ENCODE data around the gene DLG2. TPM values are rescaled to one million over a fixed set of nuclear protein-coding genes. Genes with fewer than 3 reads are reported as not detected.

Gene DLG2
- total RNA-seq, 1 donor from 2014 or later, result 2.4 TPM

- H3K4me3 Mint-ChIP-seq (ENCODE audit: low read depth), result no peak overlapping the region
- TF ChIP-seq, protein P1, sequence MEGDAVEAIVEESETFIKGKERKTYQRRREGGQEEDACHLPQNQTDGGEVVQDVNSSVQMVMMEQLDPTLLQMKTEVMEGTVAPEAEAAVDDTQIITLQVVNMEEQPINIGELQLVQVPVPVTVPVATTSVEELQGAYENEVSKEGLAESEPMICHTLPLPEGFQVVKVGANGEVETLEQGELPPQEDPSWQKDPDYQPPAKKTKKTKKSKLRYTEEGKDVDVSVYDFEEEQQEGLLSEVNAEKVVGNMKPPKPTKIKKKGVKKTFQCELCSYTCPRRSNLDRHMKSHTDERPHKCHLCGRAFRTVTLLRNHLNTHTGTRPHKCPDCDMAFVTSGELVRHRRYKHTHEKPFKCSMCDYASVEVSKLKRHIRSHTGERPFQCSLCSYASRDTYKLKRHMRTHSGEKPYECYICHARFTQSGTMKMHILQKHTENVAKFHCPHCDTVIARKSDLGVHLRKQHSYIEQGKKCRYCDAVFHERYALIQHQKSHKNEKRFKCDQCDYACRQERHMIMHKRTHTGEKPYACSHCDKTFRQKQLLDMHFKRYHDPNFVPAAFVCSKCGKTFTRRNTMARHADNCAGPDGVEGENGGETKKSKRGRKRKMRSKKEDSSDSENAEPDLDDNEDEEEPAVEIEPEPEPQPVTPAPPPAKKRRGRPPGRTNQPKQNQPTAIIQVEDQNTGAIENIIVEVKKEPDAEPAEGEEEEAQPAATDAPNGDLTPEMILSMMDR (IDR thresholded peaks at IDR 0.05; ENCODE audit: unreplicated experiment), result no peak
- no peaks in the 10 kb centered on the region for H3K36me3 Mint-ChIP-seq (ENCODE audit: insufficient read depth)
- no peak for DNase-seq (ENCODE audit: low spot score, unreplicated experiment)
- H3K27me3 Mint-ChIP-seq, result no peaks in the 10 kb centered on the region
- H3K27ac Mint-ChIP-seq, result no peak overlapping the region
- no peaks in the 10 kb centered on the region for H3K4me1 Mint-ChIP-seq (ENCODE audit: low read depth)
- no peaks in the 10 kb centered on the region for H3K9me3 Mint-ChIP-seq (ENCODE audit: low read depth)
Measured at GRCh38 chr11:84071851-84072250, 1555.3 kb downstream of the DLG2 start.

GRCh38 chr11:84069048-84069447 lies 1558.1 kb downstream of the DLG2 start:
- H3K27me3 Mint-ChIP-seq, result no peaks in the 10 kb centered on the region
- H3K36me3 Mint-ChIP-seq (ENCODE audit: insufficient read depth), result no peaks in the 10 kb centered on the region
- H3K4me1 Mint-ChIP-seq (ENCODE audit: low read depth), result no peaks in the 10 kb centered on the region
- no peaks in the 10 kb centered on the region for H3K9me3 Mint-ChIP-seq (ENCODE audit: low read depth)
- TF ChIP-seq, protein P1 (IDR thresholded peaks at IDR 0.05; ENCODE audit: unreplicated experiment), result no peak
- no peak overlapping the region for H3K4me3 Mint-ChIP-seq (ENCODE audit: low read depth)
- H3K27ac Mint-ChIP-seq, result no peak overlapping the region
- no peak for DNase-seq (ENCODE audit: low spot score, unreplicated experiment)

- DNase-seq (ENCODE audit: low spot score, unreplicated experiment), result no peak
- H3K4me3 Mint-ChIP-seq (ENCODE audit: low read depth), result no peak overlapping the region
- TF ChIP-seq, protein P1 (IDR thresholded peaks at IDR 0.05; ENCODE audit: unreplicated experiment), result no peak
- H3K9me3 Mint-ChIP-seq (ENCODE audit: low read depth), result no peaks in the 10 kb centered on the region
- no peaks in the 10 kb centered on the region for H3K4me1 Mint-ChIP-seq (ENCODE audit: low read depth)
- H3K36me3 Mint-ChIP-seq (ENCODE audit: insufficient read depth), result no peaks in the 10 kb centered on the region
- no peak overlapping the region for H3K27ac Mint-ChIP-seq
- H3K27me3 Mint-ChIP-seq, result no peaks in the 10 kb centered on the region
Measured at GRCh38 chr11:84061726-84062125, 1565.4 kb downstream of the DLG2 start.

GRCh38 chr11:84056653-84057376 lies 1570.3 kb downstream of the DLG2 start:
- H3K4me3 Mint-ChIP-seq (ENCODE audit: low read depth), result no peak overlapping the region
- DNase-seq (ENCODE audit: low spot score, unreplicated experiment), result no peak
- TF ChIP-seq, protein P1 (IDR thresholded peaks at IDR 0.05; ENCODE audit: unreplicated experiment), result no peak
- H3K27ac Mint-ChIP-seq, result no peak overlapping the region
- H3K27me3 Mint-ChIP-seq, result no peaks in the 10 kb centered on the region
- H3K4me1 Mint-ChIP-seq (ENCODE audit: low read depth), result no peaks in the 10 kb centered on the region
- H3K36me3 Mint-ChIP-seq (ENCODE audit: insufficient read depth), result no peaks in the 10 kb centered on the region
- no peaks in the 10 kb centered on the region for H3K9me3 Mint-ChIP-seq (ENCODE audit: low read depth)

DNA sequence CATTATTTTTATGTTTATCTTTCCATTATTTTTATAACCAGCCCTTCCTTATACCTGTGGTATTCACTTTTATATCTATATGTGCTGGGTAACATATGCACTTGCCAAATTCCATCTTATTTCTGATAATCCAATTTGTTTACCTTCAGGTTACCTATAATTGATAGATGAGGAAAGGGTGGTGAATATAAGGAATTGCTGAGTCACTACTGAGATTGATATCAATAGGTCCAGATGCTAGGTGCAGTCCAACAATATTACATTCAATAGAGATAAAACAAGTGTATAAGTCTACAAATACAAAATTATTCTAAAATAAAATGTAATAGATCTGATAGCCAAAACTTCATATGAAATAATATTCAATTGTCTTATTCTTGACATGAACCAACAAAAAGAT lies 1582.0 kb downstream of the DLG2 start:
- no peak overlapping the region for H3K4me3 Mint-ChIP-seq (ENCODE audit: low read depth)
- TF ChIP-seq, protein P1 (IDR thresholded peaks at IDR 0.05; ENCODE audit: unreplicated experiment), result no peak
- no peak overlapping the region for H3K27ac Mint-ChIP-seq

More for the DNA sequence above, 1582.0 kb downstream of the DLG2 start:
- no peaks in the 10 kb centered on the region for H3K27me3 Mint-ChIP-seq
- no peaks in the 10 kb centered on the region for H3K36me3 Mint-ChIP-seq (ENCODE audit: insufficient read depth)
- peaks cover 6% of the 10 kb centered on the region for H3K9me3 Mint-ChIP-seq (ENCODE audit: low read depth)
- DNase-seq (ENCODE audit: low spot score, unreplicated experiment), result no peak
- no peaks in the 10 kb centered on the region for H3K4me1 Mint-ChIP-seq (ENCODE audit: low read depth)
